Stimulated activated naive B cell treated with anti-CD40 and anti-IgM and Interleukin-4, amounts not matched to agents 10 μg/mL and 1 μg/mL and 100 μg/mL, for 72 hours (primary cell): ENCODE data around the gene MMS22L.

Source experiments
- ATAC-seq, 2 donors: fragments of 150-1000 bp; cut with Tn5 transposase; replicated peaks; 2 replicates each; pipeline ENCODE4 v1.10.0; 2021; ENCODE audit warnings: moderate library complexity in 1 of 2
- DNase-seq: peaks from one replicate; pipeline ENCODE4 v3.0.0; 2021
- H3K27ac Mint-ChIP-seq: one replicate; pipeline ENCODE4 v1.8.0; 2022; ENCODE audit warnings: mild to moderate bottlenecking, mixed read lengths
- H3K27me3 Mint-ChIP-seq, 2 donors: one replicate each; pipeline ENCODE4 v1.8.0; 2022; ENCODE audit warnings: mixed read lengths in 2 of 2
- H3K36me3 Mint-ChIP-seq, 2 donors: one replicate each; pipeline ENCODE4 v1.8.0; 2022; ENCODE audit warnings: mixed read lengths in 2 of 2, mild to moderate bottlenecking in 1 of 2
- H3K4me1 Mint-ChIP-seq, 2 donors: one replicate each; pipeline ENCODE4 v1.8.0; 2022; ENCODE audit warnings: mixed read lengths in 2 of 2, mild to moderate bottlenecking in 1 of 2
- H3K4me3 Mint-ChIP-seq, 2 donors: one replicate each; pipeline ENCODE4 v1.8.0; 2022; ENCODE audit warnings: mild to moderate bottlenecking in 2 of 2, mixed read lengths in 2 of 2, moderate library complexity in 1 of 2
- H3K9me3 Mint-ChIP-seq, 2 donors: one replicate each; pipeline ENCODE4 v1.8.0; 2022; ENCODE audit warnings: mixed read lengths in 2 of 2, mild to moderate bottlenecking in 1 of 2

Gene MMS22L

GRCh38 chr6:97109444-97109843 is 173.6 kb downstream of the MMS22L start:
- ATAC-seq (no peak), DNase-seq (no peak)
- peaks cover 0 to 2% of the 10 kb centered on the region in 2 donors for H3K9me3 Mint-ChIP-seq
- H3K4me1 Mint-ChIP-seq: no peaks in the 10 kb centered on the region
- H3K36me3 Mint-ChIP-seq: peaks cover 3 to 8% of the 10 kb centered on the region in 2 donors
- H3K4me3 Mint-ChIP-seq: no peak overlapping the region
- H3K27ac Mint-ChIP-seq: no peak overlapping the region
- peaks cover 0 to 3% of the 10 kb centered on the region in 2 donors for H3K27me3 Mint-ChIP-seq

- Mint-ChIP-seq H3K36me3 (peaks cover 0 to 3% of the 10 kb centered on the region in 2 donors), H3K27ac (no peak overlapping the region), H3K9me3 (no peaks in the 10 kb centered on the region), H3K4me3 (no peak overlapping the region), H3K27me3 (peaks cover 0 to 3% of the 10 kb centered on the region in 2 donors), H3K4me1 (no peaks in the 10 kb centered on the region)
- DNase-seq (no peak), ATAC-seq (no peak)
These were observed 180.7 kb downstream of the MMS22L start for GRCh38 chr6:97102145-97102790.

- no peak overlapping the region for H3K27ac Mint-ChIP-seq
- peaks cover 0 to 3% of the 10 kb centered on the region in 2 donors for H3K27me3 Mint-ChIP-seq
- no peaks in the 10 kb centered on the region for H3K4me1 Mint-ChIP-seq
- no peak overlapping the region for H3K4me3 Mint-ChIP-seq
- DNase-seq (no peak), ATAC-seq (no peak)
- peaks cover 0 to 3% of the 10 kb centered on the region in 2 donors for H3K36me3 Mint-ChIP-seq
- no peaks in the 10 kb centered on the region for H3K9me3 Mint-ChIP-seq
These were observed 182.3 kb downstream of the MMS22L start for GRCh38 chr6:97100696-97101095.

GRCh38 chr6:97097068-97098047 is 185.7 kb downstream of the MMS22L start:
- no peaks in the 10 kb centered on the region for H3K4me1 Mint-ChIP-seq
- no peak overlapping the region for H3K27ac Mint-ChIP-seq
- ATAC-seq: no peak
- no peak for DNase-seq
- no peaks in the 10 kb centered on the region for H3K9me3 Mint-ChIP-seq
- H3K4me3 Mint-ChIP-seq: no peak overlapping the region
- no peaks in the 10 kb centered on the region for H3K36me3 Mint-ChIP-seq
- no peaks in the 10 kb centered on the region for H3K27me3 Mint-ChIP-seq

GRCh38 chr6:97095311-97095850 is 187.6 kb downstream of the MMS22L start:
- DNase-seq (no peak), ATAC-seq (no peak)
- Mint-ChIP-seq H3K4me3 (no peak overlapping the region), H3K9me3 (no peaks in the 10 kb centered on the region), H3K4me1 (no peaks in the 10 kb centered on the region), H3K36me3 (no peaks in the 10 kb centered on the region), H3K27me3 (no peaks in the 10 kb centered on the region), H3K27ac (no peak overlapping the region)

GRCh38 chr6:97094376-97094775 is 188.6 kb downstream of the MMS22L start:
- Mint-ChIP-seq H3K4me1 (no peaks in the 10 kb centered on the region), H3K9me3 (no peaks in the 10 kb centered on the region), H3K27me3 (no peaks in the 10 kb centered on the region), H3K4me3 (no peak overlapping the region), H3K36me3 (no peaks in the 10 kb centered on the region), H3K27ac (no peak overlapping the region)
- ATAC-seq: no peak
- DNase-seq: no peak

- no peaks in the 10 kb centered on the region for H3K36me3 Mint-ChIP-seq
These were observed 190.2 kb downstream of the MMS22L start for GRCh38 chr6:97092673-97093305.

More at GRCh38 chr6:97092673-97093305, 190.2 kb downstream of the MMS22L start:
- no peaks in the 10 kb centered on the region for H3K4me1 Mint-ChIP-seq
- ATAC-seq: no peak
- no peaks in the 10 kb centered on the region for H3K9me3 Mint-ChIP-seq
- H3K4me3 Mint-ChIP-seq: no peak overlapping the region
- H3K27ac Mint-ChIP-seq: no peak overlapping the region
- DNase-seq: no peak
- no peaks in the 10 kb centered on the region for H3K27me3 Mint-ChIP-seq
